ENCODE data around the gene MIB2.

- TF ChIP-seq MXI1 (conservative IDR thresholded peaks at IDR 0.05; ENCODE audit: poor library complexity, severe bottlenecking) (no peak), CTCF (IDR thresholded peaks at IDR 0.05; ENCODE audit: poor library complexity, severe bottlenecking) (no peak), REST (IDR thresholded peaks at IDR 0.05; ENCODE audit: borderline replicate concordance) (no peak), POLR2AphosphoS5 (IDR thresholded peaks at IDR 0.05) (no peak), TAF1 (IDR thresholded peaks at IDR 0.05; ENCODE audit: low read depth) (no peak)
These were observed 921 bp upstream of the MIB2 start for GRCh38 chr1:1614204-1614953.
